Neural progenitor cell (in vitro differentiated cells): ENCODE results near the gene STIM1. TPM values are rescaled to one million over a fixed set of nuclear protein-coding genes. Genes with fewer than 3 reads are reported as not detected.
A peak's percentile ranks its signal among the peaks of the same experiment; 100 is the strongest.

Experiments used
- DNase-seq: peaks from one replicate; pipeline ENCODE4 v3.0.0-alpha.2; 2016; ENCODE audit warnings: low spot score
- H2AFZ ChIP-seq: fragments of 200-600 bp; sonication (generic); replicated peaks from 2 replicates; pipeline ENCODE4 v1.6.1; 2016; ENCODE audit warnings: antibody characterized with exemption
- H3F3A ChIP-seq: fragments of 200-600 bp; sonication (generic); 2 replicates; pipeline ENCODE4 v1.6.1; 2016; ENCODE audit warnings: antibody characterized with exemption, low read depth
- H3K27ac ChIP-seq: fragments of 200-600 bp; sonication (generic); 2 replicates; pipeline ENCODE4 v1.5.1; 2016; ENCODE audit warnings: mild to moderate bottlenecking
- H3K27me3 ChIP-seq: fragments of 200-600 bp; sonication (generic); 2 replicates; pipeline ENCODE4 v1.6.1; 2016; ENCODE audit warnings: mild to moderate bottlenecking, moderate library complexity
- H3K36me3 ChIP-seq: fragments of 200-600 bp; sonication (generic); 2 replicates; pipeline ENCODE4 v1.5.1; 2016
- H3K4me1 ChIP-seq: fragments of 200-600 bp; sonication (generic); 2 replicates; pipeline ENCODE4 v1.6.1; 2016; ENCODE audit warnings: mixed run types
- H3K4me2 ChIP-seq: fragments of 200-600 bp; sonication (generic); 2 replicates; pipeline ENCODE4 v1.6.1; 2016
- H3K4me3 ChIP-seq: fragments of 200-600 bp; sonication (generic); 2 replicates; pipeline ENCODE4 v1.5.1; 2016
- H3K79me2 ChIP-seq: fragments of 200-600 bp; sonication (generic); 2 replicates; pipeline ENCODE4 v1.6.1; 2016; ENCODE audit warnings: low read depth
- H3K9ac ChIP-seq: fragments of 200-600 bp; sonication (generic); 2 replicates; pipeline ENCODE4 v1.6.1; 2016
- H3K9me3 ChIP-seq: fragments of 200-600 bp; sonication (generic); 2 replicates; pipeline ENCODE4 v1.5.1; 2016; ENCODE audit warnings: low read depth
- H4K20me1 ChIP-seq: fragments of 200-600 bp; sonication (generic); 2 replicates; pipeline ENCODE4 v1.6.1; 2016; ENCODE audit warnings: low read depth
- H3K27ac Mint-ChIP-seq: 3 replicates; pipeline ENCODE4 v1.8.0; 2021; ENCODE audit warnings: mixed read lengths
- H3K27me3 Mint-ChIP-seq: 2 replicates; pipeline ENCODE4 v1.8.0; 2022; ENCODE audit warnings: low read depth, mild to moderate bottlenecking, inconsistent platforms, moderate library complexity, mixed read lengths; ENCODE audit not compliant: insufficient read depth
- H3K36me3 Mint-ChIP-seq: 3 replicates; pipeline ENCODE4 v1.8.0; 2021; ENCODE audit warnings: mixed read lengths
- H3K4me1 Mint-ChIP-seq: 3 replicates; pipeline ENCODE4 v1.8.0; 2021; ENCODE audit warnings: mixed read lengths
- H3K4me3 Mint-ChIP-seq: 3 replicates; pipeline ENCODE4 v1.8.0; 2021; ENCODE audit warnings: mild to moderate bottlenecking, moderate library complexity, mixed read lengths
- H3K9me3 Mint-ChIP-seq: 3 replicates; pipeline ENCODE4 v1.8.0; 2020; ENCODE audit warnings: mixed read lengths
- CTCF ChIP-seq: fragments of 200-600 bp; sonication (generic); IDR thresholded peaks from 2 replicates; pipeline ENCODE4 v1.5.1; 2017; ENCODE audit warnings: antibody characterized with exemption, mild to moderate bottlenecking
- EZH2 ChIP-seq: fragments of 200-600 bp; sonication (generic); IDR thresholded peaks from 2 replicates; pipeline ENCODE4 v1.6.1; 2017; ENCODE audit warnings: antibody characterized with exemption, mild to moderate bottlenecking, moderate library complexity
- EZH2phosphoT487 ChIP-seq: fragments of 200-600 bp; sonication (generic); IDR thresholded peaks from 2 replicates; pipeline ENCODE4 v1.6.1; 2017; ENCODE audit warnings: antibody characterized with exemption
- total RNA-seq: library from RNA; depleted of rRNA; stranded (reverse); fragments of >200 nt; gene quantifications from 2 replicates; pipeline ENCODE4 v1.2.3, GENCODE V29; 2015; ENCODE audit warnings: low replicate concordance

The STIM1 gene
- total RNA-seq, 1 donor from 2014 or later = 18.9 TPM

DNA sequence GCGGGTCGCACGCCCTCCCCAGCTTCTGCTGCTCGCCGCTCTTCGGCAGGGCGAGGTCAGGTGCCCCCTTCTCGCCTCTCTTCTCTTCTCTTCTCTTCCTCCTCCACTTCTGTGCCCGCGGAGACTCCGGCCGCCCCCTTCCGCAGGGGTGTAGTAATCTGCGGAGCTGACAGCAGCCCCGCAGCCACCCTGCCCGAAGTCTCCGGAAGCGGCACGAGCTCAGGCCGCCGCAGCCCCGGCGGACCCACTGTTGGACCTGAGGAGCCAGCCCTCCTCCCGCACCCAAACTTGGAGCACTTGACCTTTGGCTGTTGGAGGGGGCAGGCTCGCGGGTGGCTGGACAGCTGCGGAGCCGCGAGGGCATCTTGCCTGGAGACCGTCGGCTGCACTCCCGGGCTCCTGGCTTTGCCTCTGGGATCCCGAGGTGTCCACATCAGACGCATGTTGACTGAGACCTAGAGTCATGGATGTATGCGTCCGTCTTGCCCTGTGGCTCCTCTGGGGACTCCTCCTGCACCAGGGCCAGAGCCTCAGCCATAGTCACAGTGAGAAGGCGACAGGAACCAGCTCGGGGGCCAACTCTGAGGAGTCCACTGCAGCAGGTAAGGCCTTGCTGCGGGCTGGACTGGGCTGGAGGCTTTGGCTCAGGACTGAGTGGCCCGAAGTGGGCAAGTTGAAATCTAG, 486 bp downstream of the STIM1 start:
- Mint-ChIP-seq H3K36me3 (no peaks in the 10 kb centered on the region), H3K4me1 (peaks cover 52% of the 10 kb centered on the region), H3K27me3 (peaks cover 4% of the 10 kb centered on the region), H3K9me3 (peaks cover 2% of the 10 kb centered on the region), H3K27ac (no peak overlapping the region), H3K4me3 (peak overlapping the region; percentile 94)
- H3K9me3 ChIP-seq = no peaks in the 10 kb centered on the region
- peak overlapping the region; percentile 98 for H3K4me2 ChIP-seq
- peak; percentile 37 for DNase-seq
- peaks cover 21% of the 10 kb centered on the region for H3F3A ChIP-seq
- no peaks in the 10 kb centered on the region for H3K79me2 ChIP-seq
- H3K36me3 ChIP-seq = no peaks in the 10 kb centered on the region
- peaks cover 20% of the 10 kb centered on the region for H3K27me3 ChIP-seq
- no peak overlapping the region for H3K27ac ChIP-seq
- TF ChIP-seq EZH2phosphoT487 = no peak
- peak; percentile 38 for TF ChIP-seq EZH2
- peaks cover 23% of the 10 kb centered on the region for H3K4me1 ChIP-seq
- peak overlapping the region; percentile 12 for H3K9ac ChIP-seq
- H4K20me1 ChIP-seq = peaks cover 16% of the 10 kb centered on the region
- H3K4me3 ChIP-seq = peak overlapping the region; percentile 85
- peak overlapping the region; percentile 55 for H2AFZ ChIP-seq

GRCh38 chr11:3856856-3857553, 1.5 kb downstream of the STIM1 start:
- Histone ChIP-seq H3K27ac (no peak overlapping the region), H3K27me3 (peaks cover 20% of the 10 kb centered on the region), H3F3A (peaks cover 21% of the 10 kb centered on the region), H3K9me3 (no peaks in the 10 kb centered on the region), H3K36me3 (no peaks in the 10 kb centered on the region), H3K4me1 (peaks cover 29% of the 10 kb centered on the region), H3K79me2 (no peaks in the 10 kb centered on the region), H2AFZ (no peak overlapping the region), H4K20me1 (peaks cover 16% of the 10 kb centered on the region), H3K9ac (no peak overlapping the region), H3K4me2 (peak overlapping the region; percentile 98), H3K4me3 (peak overlapping the region; percentile 85)
- peaks cover 61% of the 10 kb centered on the region for H3K4me1 Mint-ChIP-seq
- peaks cover 4% of the 10 kb centered on the region for H3K27me3 Mint-ChIP-seq
- peak overlapping the region; percentile 94 for H3K4me3 Mint-ChIP-seq
- peaks cover 3% of the 10 kb centered on the region for H3K9me3 Mint-ChIP-seq
- no peak for TF ChIP-seq CTCF
- TF ChIP-seq EZH2 = no peak
- TF ChIP-seq EZH2phosphoT487 = no peak
- no peaks in the 10 kb centered on the region for H3K36me3 Mint-ChIP-seq
- H3K27ac Mint-ChIP-seq = no peak overlapping the region
- DNase-seq = no peak

GRCh38 chr11:3857628-3858027, 2.2 kb downstream of the STIM1 start:
- Histone ChIP-seq H3K79me2 (no peaks in the 10 kb centered on the region), H3K4me2 (no peak overlapping the region)
- H3K27me3 Mint-ChIP-seq = peaks cover 4% of the 10 kb centered on the region

More at GRCh38 chr11:3857628-3858027, 2.2 kb downstream of the STIM1 start:
- H3K4me3 ChIP-seq = no peak overlapping the region
- H3K27me3 ChIP-seq = peaks cover 20% of the 10 kb centered on the region
- H4K20me1 ChIP-seq = peaks cover 16% of the 10 kb centered on the region
- H3F3A ChIP-seq = peaks cover 21% of the 10 kb centered on the region
- no peak overlapping the region for H3K9ac ChIP-seq
- no peak for TF ChIP-seq EZH2
- no peak for TF ChIP-seq EZH2phosphoT487
- no peak for TF ChIP-seq CTCF
- no peak overlapping the region for H2AFZ ChIP-seq
- Mint-ChIP-seq H3K4me1 (peaks cover 67% of the 10 kb centered on the region), H3K9me3 (peaks cover 3% of the 10 kb centered on the region), H3K27ac (no peak overlapping the region), H3K36me3 (no peaks in the 10 kb centered on the region), H3K4me3 (peak overlapping the region; percentile 94)
- no peaks in the 10 kb centered on the region for H3K36me3 ChIP-seq
- no peak overlapping the region for H3K27ac ChIP-seq
- DNase-seq = no peak
- H3K4me1 ChIP-seq = peaks cover 30% of the 10 kb centered on the region
- H3K9me3 ChIP-seq = no peaks in the 10 kb centered on the region
